Measurements from ENCODE around the gene MMGT1.
A peak's percentile ranks its signal among the peaks of the same experiment; 100 is the strongest.
"Not testable (repeated sequence)": the region's sequence is repeated elsewhere in the genome, so short reads cannot be mapped to it uniquely, and the experiment has no call there.

Gene MMGT1

GRCh38 chrX:135931644-135932487, 41.9 kb downstream of the MMGT1 start:
- H3K27ac ChIP-seq = no peak overlapping the region
- TF ChIP-seq, protein P1, sequence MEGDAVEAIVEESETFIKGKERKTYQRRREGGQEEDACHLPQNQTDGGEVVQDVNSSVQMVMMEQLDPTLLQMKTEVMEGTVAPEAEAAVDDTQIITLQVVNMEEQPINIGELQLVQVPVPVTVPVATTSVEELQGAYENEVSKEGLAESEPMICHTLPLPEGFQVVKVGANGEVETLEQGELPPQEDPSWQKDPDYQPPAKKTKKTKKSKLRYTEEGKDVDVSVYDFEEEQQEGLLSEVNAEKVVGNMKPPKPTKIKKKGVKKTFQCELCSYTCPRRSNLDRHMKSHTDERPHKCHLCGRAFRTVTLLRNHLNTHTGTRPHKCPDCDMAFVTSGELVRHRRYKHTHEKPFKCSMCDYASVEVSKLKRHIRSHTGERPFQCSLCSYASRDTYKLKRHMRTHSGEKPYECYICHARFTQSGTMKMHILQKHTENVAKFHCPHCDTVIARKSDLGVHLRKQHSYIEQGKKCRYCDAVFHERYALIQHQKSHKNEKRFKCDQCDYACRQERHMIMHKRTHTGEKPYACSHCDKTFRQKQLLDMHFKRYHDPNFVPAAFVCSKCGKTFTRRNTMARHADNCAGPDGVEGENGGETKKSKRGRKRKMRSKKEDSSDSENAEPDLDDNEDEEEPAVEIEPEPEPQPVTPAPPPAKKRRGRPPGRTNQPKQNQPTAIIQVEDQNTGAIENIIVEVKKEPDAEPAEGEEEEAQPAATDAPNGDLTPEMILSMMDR (conservative IDR thresholded peaks at IDR 0.05) = peak; percentile 78
- TF ChIP-seq ZFX (IDR thresholded peaks at IDR 0.05) = no peak

- H3K27ac ChIP-seq = no peak overlapping the region
- no peak for TF ChIP-seq ZFX (IDR thresholded peaks at IDR 0.05)
- TF ChIP-seq, protein P1 (conservative IDR thresholded peaks at IDR 0.05) = no peak
Observed at GRCh38 chrX:135927897-135928296, 45.9 kb downstream of the MMGT1 start.

GRCh38 chrX:135923353-135923752, 50.4 kb downstream of the MMGT1 start:
- no peak overlapping the region for H3K27ac ChIP-seq
- TF ChIP-seq, protein P1 (conservative IDR thresholded peaks at IDR 0.05) = peak; percentile 68
- no peak for TF ChIP-seq ZFX (IDR thresholded peaks at IDR 0.05)

DNA sequence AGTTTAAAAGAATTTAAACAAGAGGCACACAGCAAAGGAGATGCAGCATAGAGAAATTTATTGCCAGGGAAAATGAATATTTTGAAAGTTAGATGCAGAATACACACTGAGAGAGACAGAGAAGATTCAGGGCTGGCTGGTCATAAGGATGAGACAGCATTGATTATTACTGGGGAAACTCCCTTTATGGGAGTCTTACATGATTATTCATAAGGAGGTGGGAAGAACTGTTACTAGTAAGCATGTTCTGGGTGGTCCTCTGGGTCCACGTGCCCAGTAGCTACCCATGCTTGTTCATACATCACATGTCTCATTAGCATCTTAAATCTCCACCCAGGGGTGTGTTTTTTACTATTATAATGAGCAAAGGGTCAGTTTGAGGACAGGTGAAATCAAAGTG, 53.3 kb downstream of the MMGT1 start:
- not testable (repeated sequence) for H3K27ac ChIP-seq

- TF ChIP-seq, protein P1 (conservative IDR thresholded peaks at IDR 0.05) = no peak
- TF ChIP-seq ZFX (IDR thresholded peaks at IDR 0.05) = no peak
- no peak overlapping the region for H3K27ac ChIP-seq
Observed at GRCh38 chrX:135914404-135914803, 59.4 kb downstream of the MMGT1 start.

All from C4-2B (cell line).